CD1c-positive myeloid dendritic cell (primary cell): ENCODE results near the gene PEPD.
"Not testable (repeated sequence)": the region's sequence is repeated elsewhere in the genome, so short reads cannot be mapped to it uniquely, and the experiment has no call there.

Experiments
- DNase-seq: peaks from one replicate; pipeline ENCODE4 v3.0.0-alpha.2; 2016; ENCODE audit errors: extremely low spot score

Gene PEPD

DNA sequence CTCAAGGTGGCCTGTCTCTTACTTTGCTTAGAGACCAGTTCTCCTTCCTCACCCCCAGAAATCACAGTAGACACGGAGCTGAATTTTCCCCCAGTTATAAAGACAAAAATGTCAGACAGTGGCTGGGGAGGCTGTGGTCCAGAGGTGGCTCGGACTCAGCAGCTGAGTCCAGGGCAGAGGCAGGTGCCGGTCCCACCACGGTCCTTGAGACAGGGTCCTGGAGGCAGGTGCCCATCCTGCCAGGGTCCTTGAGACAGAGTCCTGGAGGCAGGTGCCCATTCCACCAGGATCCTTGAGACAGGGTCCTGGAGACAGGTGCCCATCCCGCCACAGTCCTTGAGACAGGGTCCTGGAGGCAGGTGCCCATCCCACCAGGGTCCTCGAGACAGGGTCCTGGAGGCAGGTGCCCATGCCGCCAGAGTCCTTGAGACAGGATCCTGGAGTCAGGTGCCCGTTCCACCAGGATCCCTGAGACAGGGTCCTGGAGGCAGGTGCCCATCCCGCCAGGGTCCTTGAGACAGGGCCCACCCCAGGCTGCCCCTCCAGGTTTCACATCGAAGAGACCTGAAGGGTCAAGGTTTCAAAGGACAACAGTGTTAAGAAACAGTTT lies 23.1 kb downstream of the PEPD start:
- DNase-seq: no peak

GRCh38 chr19:33497778-33498175 lies 23.8 kb downstream of the PEPD start:
- no peak for DNase-seq

- no peak for DNase-seq
Observed at GRCh38 chr19:33497131-33497777, 24.3 kb downstream of the PEPD start.

DNA sequence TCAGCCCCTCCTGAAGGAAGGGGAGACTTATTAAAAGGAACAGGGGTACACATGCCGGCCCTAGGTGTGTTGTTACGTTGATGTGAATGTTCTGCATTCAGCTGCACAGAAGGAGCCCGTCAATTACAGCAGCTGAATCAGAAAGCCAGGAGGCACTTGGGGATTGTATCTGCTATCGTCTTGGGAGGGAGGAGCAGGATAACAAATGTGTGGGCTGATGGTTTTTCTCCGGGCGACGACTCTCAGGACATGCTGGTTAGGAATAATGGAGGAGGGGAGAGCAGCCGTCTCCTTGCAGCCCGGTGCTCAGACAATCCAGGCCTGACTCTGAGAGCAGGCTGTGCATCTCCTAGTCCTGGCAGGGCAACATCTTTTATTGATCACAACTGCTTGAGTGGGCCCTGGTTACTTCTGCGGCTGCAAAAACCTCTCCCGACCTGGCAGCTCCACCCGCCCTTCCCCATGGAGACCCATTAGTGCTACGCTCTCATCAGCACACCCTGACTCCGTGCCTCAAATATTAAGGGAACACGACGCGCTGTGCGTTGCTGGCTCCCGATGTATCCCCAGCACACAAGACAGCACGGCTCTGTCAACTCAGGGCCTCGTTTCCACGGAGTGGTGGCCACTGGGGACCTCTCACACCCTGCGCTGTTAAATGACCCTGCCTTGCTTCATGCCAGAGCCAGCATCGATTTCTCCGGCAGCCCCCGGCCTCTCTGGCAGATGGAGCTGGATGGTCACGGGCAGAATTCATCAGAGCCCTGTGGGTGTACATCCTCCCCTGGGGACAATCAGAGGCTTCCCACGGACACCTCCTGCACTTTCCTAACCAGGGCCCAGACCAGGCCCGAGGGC lies 25.3 kb downstream of the PEPD start:
- no peak for DNase-seq

GRCh38 chr19:33493401-33494275 lies 28.0 kb downstream of the PEPD start:
- no peak for DNase-seq

DNA sequence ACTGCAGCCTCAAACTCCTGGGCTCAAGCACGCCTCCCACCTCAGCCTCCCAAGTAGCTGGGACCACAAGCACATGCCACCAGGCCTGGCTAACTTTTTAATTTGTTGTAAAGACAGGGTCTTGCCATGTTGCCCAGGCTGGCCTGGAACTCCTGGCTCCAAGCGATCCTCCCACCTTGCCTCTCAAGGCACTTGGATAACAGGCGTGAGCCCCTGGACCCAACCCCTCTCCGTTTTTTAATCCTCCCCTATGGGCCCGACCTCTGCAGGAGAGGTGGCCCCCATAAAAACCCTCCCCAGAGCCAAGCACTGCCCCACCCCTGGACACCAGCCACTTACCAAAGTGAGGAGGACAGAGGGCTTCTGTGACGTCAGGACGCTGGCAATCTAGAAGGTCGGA lies 28.6 kb downstream of the PEPD start:
- DNase-seq: no peak

DNA sequence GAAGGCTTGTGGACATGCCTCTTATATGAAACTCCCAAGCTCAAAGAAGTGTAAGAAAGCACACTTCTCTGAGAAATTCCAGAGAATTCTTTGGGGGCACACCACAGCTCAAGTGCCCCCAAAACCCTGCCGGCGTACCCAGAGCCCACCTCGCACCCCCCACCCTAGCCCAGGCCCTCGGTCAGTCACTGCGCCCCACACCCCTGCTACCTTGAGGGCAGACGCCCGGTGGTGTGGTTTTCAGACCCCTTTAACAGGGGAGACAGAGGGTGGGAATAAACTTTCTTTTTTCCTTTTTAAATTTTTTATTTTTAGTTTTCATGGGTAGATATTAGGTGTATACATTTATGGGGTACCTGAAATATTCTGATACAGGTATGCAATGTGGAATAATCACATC lies 29.5 kb downstream of the PEPD start:
- no peak for DNase-seq

DNA sequence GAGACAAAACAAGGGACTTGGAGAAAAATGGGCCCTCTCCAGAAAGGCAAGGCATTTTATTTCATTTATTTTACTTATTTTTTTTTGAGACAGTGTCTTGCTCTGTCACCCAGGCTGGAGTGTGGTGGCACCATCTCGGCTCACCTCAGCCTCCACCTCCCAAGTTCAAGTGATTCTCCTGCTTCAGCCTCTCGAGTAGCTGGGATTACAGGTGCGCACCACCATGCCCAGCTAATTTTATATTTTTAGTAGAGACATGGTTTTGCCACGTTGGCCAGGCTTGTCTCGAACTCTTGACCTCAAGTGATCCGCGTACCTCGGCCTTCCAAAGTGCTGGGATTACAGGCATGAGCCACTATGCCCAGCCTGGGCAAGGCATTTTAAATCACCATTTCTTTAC lies 31.0 kb downstream of the PEPD start:
- DNase-seq: not testable (repeated sequence)

DNA sequence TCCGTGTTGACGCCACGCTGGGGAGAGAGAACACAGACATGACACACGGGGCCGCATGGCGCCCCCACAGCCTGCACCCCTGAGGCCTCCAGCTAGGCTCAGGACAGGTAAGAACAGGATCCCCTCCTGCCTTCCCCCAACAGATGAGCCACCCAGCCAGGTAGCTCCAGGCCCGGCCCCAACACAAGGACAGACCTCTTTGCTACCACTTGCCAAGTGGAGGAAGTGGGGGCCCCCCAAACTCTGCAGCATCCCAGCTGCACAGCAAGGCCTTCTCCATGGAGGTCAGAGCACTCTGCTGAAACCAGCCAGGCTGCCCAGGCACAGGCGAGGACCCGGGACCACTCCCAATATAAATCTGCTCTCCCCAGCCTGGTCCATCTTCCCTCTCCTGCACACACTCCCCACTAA lies 31.5 kb downstream of the PEPD start:
- no peak for DNase-seq

DNA sequence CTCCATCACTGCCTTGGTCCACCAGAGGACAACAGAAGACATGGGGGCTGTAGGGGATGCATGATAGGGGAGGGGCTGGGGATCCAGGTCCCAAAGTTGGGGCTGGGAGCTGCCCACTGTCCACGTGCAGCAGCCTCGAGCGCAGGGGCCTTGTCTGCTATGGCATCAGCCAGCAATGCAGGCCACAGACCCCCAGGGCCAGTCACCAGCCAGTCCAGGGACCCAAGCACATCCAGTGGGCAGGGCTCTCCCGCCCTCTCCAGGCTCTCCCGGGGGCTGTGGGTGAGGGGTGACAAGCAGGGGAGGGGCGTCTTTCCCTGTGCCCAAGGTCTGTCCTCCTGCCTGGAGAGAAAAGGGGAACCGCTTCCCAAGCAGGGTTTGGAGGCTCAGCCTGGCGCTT lies 32.8 kb downstream of the PEPD start:
- DNase-seq: no peak

DNA sequence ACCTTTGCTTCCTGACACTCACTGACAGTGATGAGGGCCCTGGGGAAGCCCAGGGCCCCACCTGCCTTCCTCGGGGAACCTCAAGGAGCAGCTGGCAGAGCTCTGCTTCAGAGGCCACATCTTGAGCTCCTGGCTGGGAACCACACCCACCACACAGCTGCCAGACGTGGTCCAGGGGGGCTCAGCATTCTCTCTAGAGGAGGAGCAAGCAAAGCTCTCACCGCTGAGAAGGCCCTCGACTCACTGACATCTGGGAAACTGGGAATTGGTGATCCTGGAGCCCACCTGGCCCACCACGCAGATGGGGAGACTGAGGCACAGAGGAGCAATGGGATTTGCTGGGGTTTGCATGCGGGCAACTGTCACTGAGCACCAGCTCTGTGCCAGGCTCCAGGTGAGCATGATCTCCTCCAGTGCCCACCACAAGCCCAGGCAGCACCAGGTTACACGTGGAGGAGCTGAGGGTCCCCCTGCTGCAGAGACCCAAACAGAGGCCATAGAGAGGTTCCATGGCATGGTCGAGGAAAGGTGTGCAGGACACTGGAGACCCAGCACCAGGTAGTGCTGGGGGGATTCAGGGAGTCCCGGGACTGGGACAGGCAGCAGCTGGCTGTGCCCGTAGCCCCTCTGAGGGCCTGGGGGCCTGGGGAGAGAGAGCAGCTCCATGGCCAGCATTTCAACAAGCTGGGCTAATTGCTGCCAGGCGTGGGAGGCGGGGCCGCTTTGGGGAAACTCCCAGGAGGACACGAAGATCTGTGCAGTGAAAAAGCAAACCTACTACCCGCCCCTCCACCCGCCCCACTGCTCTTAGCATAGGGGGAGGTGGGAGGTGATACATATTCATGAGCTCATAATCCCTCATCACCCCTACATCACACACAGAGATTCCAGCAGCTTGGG lies 33.4 kb downstream of the PEPD start:
- no peak for DNase-seq

GRCh38 chr19:33486936-33487811 lies 34.4 kb downstream of the PEPD start:
- no peak for DNase-seq

DNA sequence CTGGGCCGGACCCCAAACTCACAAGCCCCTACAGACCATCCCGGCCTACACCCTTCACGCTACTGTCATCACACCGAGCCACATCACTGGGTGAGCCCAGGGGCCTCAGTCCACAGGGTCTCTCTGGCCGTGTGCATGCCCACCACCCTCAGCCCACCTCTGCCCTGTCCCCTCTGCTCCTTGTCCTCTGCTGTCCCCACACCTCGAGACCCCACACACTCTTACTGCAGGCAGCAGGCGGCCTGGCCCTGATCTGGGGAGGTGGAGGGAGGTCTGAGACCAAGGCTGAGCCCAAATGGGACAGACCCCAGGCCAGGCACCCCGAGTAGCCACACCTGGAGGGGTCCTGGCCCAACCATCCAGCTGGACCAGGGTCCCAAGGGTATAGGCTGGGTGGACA lies 35.2 kb downstream of the PEPD start:
- DNase-seq: no peak

- DNase-seq: no peak
Observed at GRCh38 chr19:33484226-33484774, 37.3 kb downstream of the PEPD start.

- no peak for DNase-seq
Observed at GRCh38 chr19:33482476-33482875, 39.1 kb downstream of the PEPD start.

DNA sequence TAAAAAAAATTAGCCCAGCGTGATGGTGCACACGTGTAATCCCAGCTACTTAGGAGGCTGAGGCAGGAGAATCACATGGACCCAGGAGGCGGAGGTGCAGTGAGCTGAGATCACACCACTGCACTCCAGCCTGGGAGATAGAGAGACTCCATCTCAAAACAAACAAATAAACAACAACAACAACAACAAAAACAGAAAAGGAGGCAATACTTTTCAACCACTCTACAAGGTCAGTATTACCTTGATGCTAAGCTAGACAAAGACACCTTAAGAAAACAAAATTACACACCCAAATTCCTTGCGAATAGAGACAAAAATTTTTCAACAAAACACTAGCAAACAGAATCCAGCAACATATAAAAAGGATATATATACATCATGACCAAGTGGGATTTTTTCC lies 39.7 kb downstream of the PEPD start:
- no peak for DNase-seq

DNA sequence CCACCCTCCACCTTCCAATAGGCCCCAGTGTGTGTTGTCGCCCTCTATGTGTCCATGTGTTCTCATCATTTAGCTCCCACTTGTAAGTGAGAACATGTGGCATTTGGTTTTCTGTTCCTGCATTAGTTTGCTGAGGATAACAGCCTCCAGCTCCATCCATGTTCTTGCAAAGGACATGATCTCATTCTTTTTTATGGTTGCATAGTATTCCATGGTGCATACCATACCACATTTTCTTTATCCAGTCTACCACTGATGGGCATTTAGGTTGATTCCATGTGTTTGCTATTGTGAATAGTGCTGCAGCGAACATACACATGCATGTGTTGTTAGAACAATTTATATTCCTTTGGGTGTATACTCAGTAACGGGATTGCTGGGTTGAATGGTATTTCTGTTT lies 42.0 kb downstream of the PEPD start:
- DNase-seq: not testable (repeated sequence)

DNA sequence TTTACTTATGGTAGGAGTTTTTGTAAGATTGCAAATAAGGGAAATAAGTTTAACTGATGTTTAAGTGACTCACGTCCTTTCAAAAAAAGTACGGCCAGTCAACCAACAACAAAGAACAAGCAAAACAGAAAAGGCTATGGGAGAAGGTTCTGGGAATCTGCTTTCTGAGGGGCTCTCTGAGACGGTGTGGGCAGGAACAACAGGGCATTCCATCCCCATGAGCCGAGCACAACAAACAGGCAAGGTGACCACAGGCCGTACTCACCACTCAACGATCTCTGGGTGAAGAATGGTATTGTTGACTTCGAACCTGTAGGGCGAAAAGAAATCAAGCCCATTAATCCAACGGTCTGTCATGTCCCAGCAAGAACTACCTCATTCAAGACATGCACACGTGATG lies 43.8 kb downstream of the PEPD start:
- no peak for DNase-seq

GRCh38 chr19:33476151-33476707 lies 45.4 kb downstream of the PEPD start:
- no peak for DNase-seq
